Stimulated activated CD8-positive, alpha-beta memory T cell treated with anti-CD3 and anti-CD28 coated beads, Interleukin-4, amount 100 ng/mL, for 1 hour (primary cell): ENCODE data around the gene CYP26C1.

Source experiments
- DNase-seq, 2 donors: peaks; one replicate each; pipeline ENCODE4 v3.0.0-alpha.2; 2020; ENCODE audit warnings: low read depth in 2 of 2, low spot score in 1 of 2

The CYP26C1 gene

DNA sequence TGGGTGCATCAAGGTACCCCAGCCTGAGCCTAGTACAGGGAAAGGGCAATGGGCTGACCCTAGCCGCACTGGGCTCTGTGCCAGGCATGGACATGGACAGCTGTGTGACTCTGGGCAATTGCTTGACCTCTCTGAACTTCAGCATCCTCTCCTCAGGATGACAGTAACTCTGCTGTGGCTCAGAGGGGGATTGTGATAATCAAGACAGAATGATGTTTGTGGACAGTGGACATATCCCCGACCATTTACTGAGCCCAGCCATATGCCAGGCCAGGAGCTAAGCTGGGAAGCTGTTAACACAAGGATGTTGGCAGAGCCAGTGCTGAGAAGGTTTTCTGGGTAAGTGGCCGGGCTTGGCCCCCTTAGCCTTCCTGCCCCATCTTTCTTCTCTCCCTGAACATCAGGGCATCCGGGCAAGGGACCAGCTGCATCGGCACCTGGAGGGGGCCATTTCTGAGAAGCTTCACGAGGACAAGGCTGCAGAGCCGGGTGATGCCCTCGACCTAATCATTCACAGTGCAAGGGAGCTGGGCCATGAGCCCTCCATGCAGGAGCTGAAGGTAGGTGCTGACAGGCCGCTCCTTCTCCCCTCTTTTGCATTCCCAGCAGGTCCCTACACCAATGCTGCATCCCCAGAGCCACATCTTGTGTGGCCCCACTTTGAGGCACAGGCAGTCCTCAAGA is 3.5 kb downstream of the CYP26C1 start:
- DNase-seq: no peak

DNA sequence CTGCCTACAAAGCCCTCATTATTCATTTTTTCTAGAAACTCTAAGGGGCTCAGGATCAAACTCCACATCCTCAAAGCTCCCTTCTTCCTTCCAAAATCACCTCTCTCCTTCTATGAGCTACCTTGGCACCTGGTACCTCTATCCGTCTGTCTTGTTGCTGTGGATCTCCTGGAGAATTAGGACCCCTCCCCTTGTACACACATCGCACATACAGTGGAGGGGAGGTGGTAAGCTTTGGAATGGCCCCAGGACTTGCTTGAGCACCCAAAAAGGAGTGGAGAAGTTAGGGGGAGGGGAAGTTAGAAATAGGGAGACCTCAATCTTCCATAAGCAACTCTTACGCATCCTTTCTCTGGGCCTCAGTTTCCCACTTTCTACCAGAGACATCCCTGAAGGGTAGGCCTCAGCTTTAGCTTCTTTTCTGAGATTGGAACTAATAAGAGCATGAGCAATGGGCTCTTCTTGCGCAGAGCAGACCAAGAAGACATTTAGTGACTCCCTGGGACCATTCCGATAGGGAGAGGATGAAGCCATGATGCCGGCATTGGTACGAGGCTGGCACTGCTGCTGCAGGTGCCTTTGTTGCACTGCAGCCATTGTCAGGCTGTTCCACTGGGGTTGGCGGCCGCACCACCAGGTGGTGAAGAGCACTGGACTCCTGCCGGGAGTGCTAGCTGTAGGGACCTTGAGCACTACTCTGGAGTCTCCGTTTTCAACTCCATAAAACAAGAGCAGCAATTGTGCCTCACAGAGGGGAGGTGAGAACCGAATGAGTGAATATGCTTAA is 4.5 kb downstream of the CYP26C1 start:
- DNase-seq: no peak

DNA sequence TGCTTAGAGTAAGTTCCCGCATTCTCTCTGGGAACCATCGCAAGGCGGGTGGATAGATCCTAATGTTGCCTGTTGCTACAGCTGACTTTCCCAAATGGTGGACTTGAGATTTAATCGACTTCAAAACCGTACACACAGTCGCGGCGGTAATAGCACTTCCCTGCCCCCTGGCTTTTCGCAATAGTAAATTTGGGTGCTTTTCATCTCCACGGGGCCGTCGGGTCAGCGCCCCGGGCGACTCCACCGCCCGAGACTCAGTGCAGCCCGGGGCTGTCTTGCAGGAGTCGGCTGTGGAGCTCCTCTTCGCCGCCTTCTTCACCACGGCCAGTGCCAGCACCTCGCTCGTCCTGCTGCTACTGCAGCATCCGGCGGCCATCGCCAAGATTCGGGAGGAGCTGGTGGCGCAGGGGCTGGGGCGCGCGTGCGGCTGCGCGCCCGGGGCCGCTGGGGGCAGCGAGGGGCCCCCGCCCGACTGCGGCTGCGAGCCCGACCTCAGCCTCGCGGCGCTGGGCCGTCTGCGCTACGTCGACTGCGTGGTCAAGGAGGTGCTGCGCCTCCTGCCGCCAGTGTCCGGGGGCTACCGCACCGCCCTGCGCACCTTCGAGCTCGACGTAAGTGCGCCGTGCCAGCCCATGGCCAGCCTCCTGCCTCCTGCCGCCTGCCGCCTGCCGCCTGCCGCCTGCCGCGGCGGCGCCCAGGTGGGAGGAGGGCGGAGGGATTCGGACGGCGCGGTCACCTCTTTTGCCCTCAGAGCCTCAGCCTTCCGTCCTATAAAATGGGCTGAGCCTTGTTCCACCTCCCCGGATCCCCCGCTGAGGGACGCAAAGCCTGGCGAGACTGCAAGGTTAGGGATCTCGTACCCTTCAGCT is 5.3 kb downstream of the CYP26C1 start:
- DNase-seq: no peak

DNA sequence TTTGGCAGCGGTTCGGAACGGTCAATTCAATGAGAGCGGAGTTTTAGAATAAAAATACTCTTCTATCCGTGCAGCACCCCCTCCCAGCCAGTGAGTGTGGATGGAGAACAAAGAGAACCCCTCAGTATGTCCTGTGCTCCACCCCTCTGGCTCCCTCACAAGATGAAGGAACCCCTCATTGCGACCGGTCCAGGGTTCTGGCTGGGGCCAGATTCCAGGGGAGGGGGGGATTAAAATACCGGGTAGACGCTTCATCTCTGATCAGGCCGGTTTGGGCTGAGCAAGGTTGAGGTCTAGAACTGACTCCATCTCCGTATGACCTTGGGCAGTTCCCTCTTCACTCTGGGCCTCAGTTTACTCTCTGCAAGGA is 5.9 kb downstream of the CYP26C1 start:
- DNase-seq: no peak

GRCh38 chr10:93067443-93068365 is 7.1 kb downstream of the CYP26C1 start:
- no peak for DNase-seq

- DNase-seq: no peak
These were observed 8.0 kb downstream of the CYP26C1 start for GRCh38 chr10:93068411-93069244.

DNA sequence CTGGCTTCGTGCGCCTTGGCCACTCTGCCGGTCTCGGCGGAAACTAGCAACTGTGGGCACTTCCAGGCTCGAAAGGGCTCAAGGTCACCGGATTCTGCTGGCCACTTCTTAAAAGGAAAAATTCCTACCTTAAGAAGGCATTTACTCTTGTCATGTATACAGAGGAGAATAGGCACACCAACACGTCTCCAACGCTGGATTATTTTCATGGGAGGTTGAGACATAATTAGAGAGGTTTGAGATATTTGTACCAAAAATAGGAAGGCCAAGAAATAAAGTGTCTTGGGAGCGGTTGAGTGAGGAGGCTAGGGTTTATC is 8.6 kb downstream of the CYP26C1 start:
- no peak for DNase-seq

DNA sequence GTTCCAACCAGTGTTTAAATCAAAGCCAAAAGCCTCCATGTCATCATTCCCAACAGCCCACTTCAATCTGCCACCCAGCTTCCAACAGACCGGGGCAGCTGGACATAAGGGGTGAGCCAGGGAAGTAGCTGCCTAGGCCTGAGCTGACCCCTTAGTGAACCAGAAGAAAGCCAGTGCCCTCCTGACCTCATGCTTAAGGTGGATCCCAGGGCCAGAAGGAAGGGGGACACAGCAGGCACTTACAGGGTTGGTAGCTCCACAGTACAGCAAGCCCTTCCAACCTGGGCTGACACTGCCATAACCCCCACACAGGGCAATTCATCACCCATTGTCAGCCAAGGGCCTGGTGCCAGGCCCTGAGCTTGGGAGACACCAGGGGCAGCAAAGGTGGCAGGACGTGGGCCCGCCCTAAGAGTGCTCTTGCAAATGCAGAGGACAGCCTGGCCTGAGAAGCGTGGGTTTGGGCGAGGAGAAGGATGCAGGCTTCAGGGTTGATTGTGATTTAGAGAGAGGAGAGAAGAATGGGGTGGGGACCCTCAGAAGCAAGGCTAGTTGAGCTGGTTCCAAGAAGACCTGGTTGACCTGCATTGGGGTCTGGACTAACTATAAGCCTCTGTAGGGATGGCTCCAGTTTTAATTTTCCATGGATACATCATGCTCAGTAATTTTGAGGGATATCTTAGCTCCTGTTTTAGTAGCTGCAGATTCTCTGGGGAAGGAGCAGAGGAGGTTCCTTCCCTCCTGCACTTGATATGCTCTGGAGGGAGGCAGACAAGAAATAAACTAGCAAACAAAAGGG is 10.0 kb downstream of the CYP26C1 start:
- DNase-seq: no peak

- no peak for DNase-seq
These were observed 10.5 kb downstream of the CYP26C1 start for GRCh38 chr10:93071177-93071472.

DNA sequence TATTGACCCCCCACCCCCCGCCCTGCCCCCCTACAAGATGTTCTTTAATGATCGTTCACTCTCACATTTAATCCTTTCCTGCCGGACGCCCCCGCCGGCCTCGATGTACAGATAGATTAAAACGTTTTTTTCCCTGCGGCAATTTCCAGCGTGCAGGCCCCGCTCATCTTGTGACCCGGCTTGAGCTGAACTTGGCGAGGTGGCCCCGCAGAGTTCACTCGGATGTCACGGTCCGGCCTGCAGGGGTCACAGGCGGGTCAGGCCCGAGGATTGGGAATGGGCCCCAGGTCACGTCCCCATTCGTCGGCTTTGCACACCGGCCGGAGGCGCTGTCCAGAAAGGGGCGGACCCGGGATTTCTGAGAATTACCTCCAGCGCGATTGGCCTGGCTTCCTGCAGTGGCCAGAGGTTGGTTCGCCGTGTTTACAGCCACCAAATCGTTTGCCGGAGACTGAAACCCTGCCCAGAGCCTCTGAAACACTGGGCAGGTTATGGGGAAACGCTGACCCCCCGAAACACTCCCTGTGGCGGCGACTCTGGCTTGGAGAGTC is 11.2 kb downstream of the CYP26C1 start:
- no peak for DNase-seq

DNA sequence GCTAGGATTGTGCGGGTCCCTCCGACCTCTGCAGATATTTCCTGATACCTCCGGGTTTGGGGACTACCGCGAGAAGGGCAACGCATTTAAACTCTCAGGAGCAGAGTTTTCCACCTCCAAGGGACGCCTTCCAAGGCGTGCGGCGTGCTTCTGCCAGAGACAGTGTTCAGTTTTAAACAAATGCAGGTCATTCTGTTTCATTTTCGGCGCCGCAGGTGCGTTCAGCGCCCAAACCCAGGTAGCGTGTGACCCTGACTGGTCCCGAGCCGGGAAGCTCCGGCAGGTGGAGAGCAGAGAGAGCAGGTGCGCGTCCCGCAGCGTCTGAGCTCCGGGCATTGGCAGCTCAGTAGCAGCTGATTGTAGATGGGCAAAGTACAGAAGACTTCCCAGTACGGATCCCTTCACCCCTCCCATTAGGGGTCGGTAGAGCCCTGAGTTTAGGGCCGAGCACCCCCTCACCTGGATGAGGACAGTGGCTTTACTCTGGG is 11.7 kb downstream of the CYP26C1 start:
- DNase-seq: no peak

DNA sequence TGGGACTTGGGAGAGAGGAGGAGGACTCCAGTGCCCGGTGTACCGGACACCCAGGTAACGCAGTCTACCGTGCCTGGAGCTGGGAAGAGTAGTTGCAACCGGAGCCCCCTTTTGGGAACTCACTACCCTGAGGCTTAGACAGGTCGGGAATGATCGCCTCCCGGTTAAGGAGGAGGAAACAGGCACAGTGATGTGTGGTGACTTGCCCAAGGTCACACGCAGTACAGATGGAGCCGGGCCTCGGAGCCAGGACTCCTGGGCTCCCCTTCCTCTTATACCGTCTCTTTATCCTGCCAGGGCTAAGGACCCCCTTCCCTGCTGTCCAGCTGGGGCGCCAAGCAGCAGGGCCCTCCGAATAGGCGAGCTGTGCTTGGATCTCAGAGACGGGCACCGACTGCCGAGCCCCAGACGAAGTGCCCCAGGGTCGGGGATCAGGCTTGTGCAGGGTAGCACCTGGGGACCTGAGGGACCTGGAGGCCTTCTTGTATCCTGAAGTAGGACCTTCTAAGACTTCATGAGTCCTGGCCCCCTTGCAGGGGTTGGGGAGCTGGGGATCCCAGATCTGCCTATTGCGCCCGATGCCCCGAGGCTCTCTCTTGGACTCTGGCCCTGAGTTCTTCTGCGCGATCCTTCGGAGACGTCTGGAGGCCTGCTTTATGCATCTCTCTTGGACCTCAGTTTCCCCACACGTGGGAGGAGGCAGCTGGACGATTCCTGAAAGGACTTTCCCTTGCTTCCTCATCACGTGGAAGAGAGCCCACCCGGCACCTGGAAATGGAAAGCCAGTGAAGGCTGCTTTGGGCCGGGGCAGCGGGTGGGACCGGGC is 12.3 kb downstream of the CYP26C1 start:
- no peak for DNase-seq

DNA sequence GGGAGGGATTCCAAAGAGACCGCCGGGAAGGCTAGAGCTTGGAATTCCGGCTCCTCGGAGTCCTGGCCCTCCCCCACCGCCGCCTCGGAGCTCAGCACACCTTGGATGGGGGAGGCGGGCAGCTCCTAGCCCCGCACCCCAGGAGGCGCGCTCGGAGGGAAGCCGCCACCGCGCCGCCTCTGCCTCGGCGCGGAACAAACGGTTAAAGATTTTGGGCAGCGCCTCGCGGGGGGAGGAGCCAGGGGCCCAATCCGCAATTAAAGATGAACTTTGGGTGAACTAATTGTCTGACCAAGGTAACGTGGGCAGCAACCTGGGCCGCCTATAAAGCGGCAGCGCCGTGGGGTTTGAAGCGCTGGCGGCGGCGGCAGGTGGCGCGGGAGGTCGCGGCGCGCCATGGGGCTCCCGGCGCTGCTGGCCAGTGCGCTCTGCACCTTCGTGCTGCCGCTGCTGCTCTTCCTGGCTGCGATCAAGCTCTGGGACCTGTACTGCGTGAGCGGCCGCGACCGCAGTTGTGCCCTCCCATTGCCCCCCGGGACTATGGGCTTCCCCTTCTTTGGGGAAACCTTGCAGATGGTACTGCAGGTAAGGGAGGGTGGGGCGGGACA is 13.0 kb downstream of the CYP26C1 start, which contains the start of gene CYP26A1:
TSS of gene CYP26A1 (plus strand) at position 355 of the 608 bp plus-strand sequence. CDS start at position 397, 42 bp downstream.
- DNase-seq: no peak

- no peak for DNase-seq
These were observed 13.6 kb downstream of the CYP26C1 start for GRCh38 chr10:93074147-93074596.

- DNase-seq: no peak
These were observed 14.2 kb downstream of the CYP26C1 start for GRCh38 chr10:93074597-93075368.

- DNase-seq: no peak
These were observed 15.0 kb downstream of the CYP26C1 start for GRCh38 chr10:93075369-93076221.
